ENCODE results near the gene NRXN3.

The NRXN3 gene

GRCh38 chr14:79781882-79782281, 1611.7 kb downstream of the NRXN3 start:
- H3K4me3 ChIP-seq (ENCODE audit: low read depth, low read length): no peak overlapping the region
- no peak for DNase-seq (ENCODE audit: low read depth)
- no peak for TF ChIP-seq CTCF (IDR thresholded peaks at IDR 0.05; ENCODE audit: low read depth, low read length, missing control alignments)

- TF ChIP-seq CTCF (IDR thresholded peaks at IDR 0.05; ENCODE audit: low read depth, low read length, missing control alignments): no peak
- H3K4me3 ChIP-seq (ENCODE audit: low read depth, low read length): no peak overlapping the region
- DNase-seq (ENCODE audit: low read depth): no peak
Measured at GRCh38 chr14:79783041-79783440, 1612.9 kb downstream of the NRXN3 start.

- no peak overlapping the region for H3K4me3 ChIP-seq (ENCODE audit: low read depth, low read length)
- DNase-seq (ENCODE audit: low read depth): no peak
- TF ChIP-seq CTCF (IDR thresholded peaks at IDR 0.05; ENCODE audit: low read depth, low read length, missing control alignments): no peak
Measured at GRCh38 chr14:79786522-79786921, 1616.3 kb downstream of the NRXN3 start.

- no peak overlapping the region for H3K4me3 ChIP-seq (ENCODE audit: low read depth, low read length)
- TF ChIP-seq CTCF (IDR thresholded peaks at IDR 0.05; ENCODE audit: low read depth, low read length, missing control alignments): no peak
- no peak for DNase-seq (ENCODE audit: low read depth)
Measured at GRCh38 chr14:79788346-79788745, 1618.2 kb downstream of the NRXN3 start.

- DNase-seq (ENCODE audit: low read depth): no peak
- no peak overlapping the region for H3K4me3 ChIP-seq (ENCODE audit: low read depth, low read length)
- TF ChIP-seq CTCF (IDR thresholded peaks at IDR 0.05; ENCODE audit: low read depth, low read length, missing control alignments): no peak
Measured at GRCh38 chr14:79791055-79791732, 1621.0 kb downstream of the NRXN3 start.

- H3K4me3 ChIP-seq (ENCODE audit: low read depth, low read length): no peak overlapping the region
- no peak for TF ChIP-seq CTCF (IDR thresholded peaks at IDR 0.05; ENCODE audit: low read depth, low read length, missing control alignments)
- no peak for DNase-seq (ENCODE audit: low read depth)
Measured at GRCh38 chr14:79802093-79802492, 1631.9 kb downstream of the NRXN3 start.

GRCh38 chr14:79805636-79806035, 1635.5 kb downstream of the NRXN3 start:
- H3K4me3 ChIP-seq (ENCODE audit: low read depth, low read length): no peak overlapping the region
- DNase-seq (ENCODE audit: low read depth): no peak
- TF ChIP-seq CTCF (IDR thresholded peaks at IDR 0.05; ENCODE audit: low read depth, low read length, missing control alignments): no peak
